PC-3 (cell line): ENCODE results near the gene HOXA10. TPM values are rescaled to one million over a fixed set of nuclear protein-coding genes. Genes with fewer than 3 reads are reported as not detected.
A peak's percentile ranks its signal among the peaks of the same experiment; 100 is the strongest.

Source experiments
- ATAC-seq: fragments of 200-7000 bp; cut with Tn5 transposase; 2 replicates; pipeline ENCODE4 v1.9.1; 2020; ENCODE audit warnings: mild to moderate bottlenecking, moderate library complexity
- BruUV-seq: library from RNA; stranded (reverse); fragments of 400-500 nt; replicated peaks from 2 replicates; lab custom pipeline; 2021; lab: Mats Ljungman, UMichigan
- CTCF ChIA-PET: fragments of 300-600 bp; sonication (Branson Sonifier 250); formaldehyde crosslinking; loops from one replicate; lab custom pipeline; 2022; ENCODE audit warnings: antibody characterized with exemption; lab: Charles Lee
- POLR2A ChIA-PET: fragments of 300-600 bp; sonication (Branson Sonifier 250); formaldehyde crosslinking; loops from one replicate; lab custom pipeline; 2022; ENCODE audit warnings: antibody characterized with exemption; ENCODE audit not compliant: unreplicated experiment; lab: Charles Lee
- DNase-seq: peaks from one replicate; pipeline ENCODE4 v3.0.0-alpha.2; 2015
- H2AFZ ChIP-seq: fragments of 300-600 bp; sonication (generic); 2 replicates; pipeline ENCODE4 v1.6.0; 2016; ENCODE audit warnings: antibody characterized with exemption, low read length
- H3F3A ChIP-seq: fragments of 300-600 bp; sonication (generic); one replicate; pipeline ENCODE4 v1.6.0; 2017; ENCODE audit warnings: antibody characterized with exemption, low read length, control low read depth, mild to moderate bottlenecking; ENCODE audit not compliant: unreplicated experiment
- H3K27ac ChIP-seq: fragments of 300-600 bp; sonication (generic); 2 replicates; pipeline ENCODE4 v1.5.1; 2016; ENCODE audit warnings: mild to moderate bottlenecking, low read length
- H3K27me3 ChIP-seq: fragments of 300-600 bp; sonication (generic); 2 replicates; pipeline ENCODE4 v1.6.1; 2016; ENCODE audit warnings: low read length, mixed read lengths
- H3K36me3 ChIP-seq: fragments of 300-600 bp; sonication (generic); 2 replicates; pipeline ENCODE4 v1.6.1; 2016; ENCODE audit warnings: low read depth, mixed run types, low read length, mixed read lengths
- H3K4me1 ChIP-seq: fragments of 300-600 bp; sonication (generic); 2 replicates; pipeline ENCODE4 v1.5.1; 2016; ENCODE audit warnings: low read length; ENCODE audit not compliant: insufficient read depth
- H3K4me2 ChIP-seq: fragments of 300-600 bp; sonication (generic); 2 replicates; pipeline ENCODE4 v1.6.0; 2016; ENCODE audit warnings: low read length
- H3K4me3 ChIP-seq: fragments of 300-600 bp; sonication (generic); 2 replicates; pipeline ENCODE4 v1.5.1; 2016; ENCODE audit warnings: mild to moderate bottlenecking, low read length, mixed read lengths
- H3K79me2 ChIP-seq: fragments of 300-600 bp; sonication (generic); 2 replicates; pipeline ENCODE4 v1.6.1; 2017; ENCODE audit warnings: low read length, mixed read lengths
- H3K9ac ChIP-seq: fragments of 300-600 bp; sonication (generic); 2 replicates; pipeline ENCODE4 v1.6.0; 2016; ENCODE audit warnings: mild to moderate bottlenecking, low read length
- H3K9me2 ChIP-seq: fragments of 300-600 bp; sonication (generic); replicated peaks from 2 replicates; pipeline ENCODE4 v1.6.1; 2016; ENCODE audit warnings: mixed run types, low read length, mixed read lengths
- H3K9me3 ChIP-seq: fragments of 300-600 bp; sonication (generic); 2 replicates; pipeline ENCODE4 v1.6.1; 2016; ENCODE audit warnings: low read length, mixed read lengths
- H4K20me1 ChIP-seq: fragments of 300-600 bp; sonication (generic); 2 replicates; pipeline ENCODE4 v1.6.1; 2016; ENCODE audit warnings: low read length, mixed read lengths
- EZH2 ChIP-seq: fragments of 300-600 bp; sonication (generic); IDR thresholded peaks from one replicate; pipeline ENCODE4 v1.6.1; 2017; ENCODE audit warnings: antibody characterized with exemption, mild to moderate bottlenecking, low read length; ENCODE audit not compliant: unreplicated experiment
- EZH2phosphoT487 ChIP-seq: fragments of 300-600 bp; sonication (generic); IDR thresholded peaks from 2 replicates; pipeline ENCODE4 v1.6.1; 2018; ENCODE audit warnings: mild to moderate bottlenecking, antibody characterized with exemption, low read length, borderline replicate concordance
- intact Hi-C: fragments of 100-400 bp; cut with micrococcal nuclease; formaldehyde crosslinking; loops from 2 replicates; pipeline ENCODE4 v1.9.0; 2023
- total RNA-seq: library from RNA; depleted of rRNA; stranded (reverse); fragments of >200 nt; gene quantifications from 2 replicates; pipeline ENCODE4 v1.2.3, GENCODE V29; 2014
- TF ChIP-seq, protein P1 (sequence below): fragments of 300-600 bp; sonication (generic); conservative IDR thresholded peaks from 2 replicates; pipeline ENCODE4 v1.5.1; 2017; ENCODE audit warnings: antibody characterized with exemption, low read depth, mild to moderate bottlenecking, low read length

HOXA10 gene
- total RNA-seq, 1 experiment from 2014 or later, result 46.1 TPM

DNA sequence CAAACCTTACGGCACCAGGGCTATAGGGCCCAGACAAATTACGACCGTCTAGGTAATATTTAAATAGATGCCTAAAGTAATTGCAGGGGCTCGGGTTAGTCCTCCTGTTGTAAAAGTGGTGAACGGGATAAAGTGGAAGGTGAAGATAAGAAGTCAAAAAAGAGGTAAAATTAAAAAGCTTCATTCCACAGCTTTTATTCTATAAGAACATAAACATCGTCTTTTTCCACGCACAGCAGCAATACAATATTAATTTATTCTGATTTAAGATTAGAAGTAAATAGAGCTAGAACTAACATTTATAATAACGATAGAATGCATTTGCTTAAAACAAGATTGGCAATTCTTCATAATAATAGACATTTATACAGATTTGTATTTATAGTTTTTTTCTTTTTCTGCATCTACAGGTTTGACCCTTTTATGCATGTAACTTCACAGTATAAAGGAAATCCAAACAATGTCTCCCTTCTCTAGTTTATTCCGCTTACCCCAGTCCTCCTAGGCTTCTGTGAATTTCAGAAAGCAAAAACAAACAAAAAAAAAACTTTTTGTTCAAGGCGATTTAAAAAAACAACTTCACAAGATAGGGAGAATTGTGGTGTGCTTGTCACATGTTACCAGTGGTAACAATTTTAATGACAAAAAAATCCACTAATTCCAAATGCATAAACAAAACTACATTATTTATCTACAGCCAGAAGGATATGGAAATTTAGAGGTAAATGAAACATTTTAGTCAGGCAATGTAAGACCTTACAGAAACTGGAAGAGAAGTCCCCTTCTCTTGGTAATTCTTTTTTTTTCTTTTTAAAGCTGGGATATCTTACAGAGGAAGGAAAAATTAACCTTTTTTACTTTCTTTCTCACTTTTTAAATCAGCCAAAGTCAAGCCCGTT lies 3.4 kb downstream of the HOXA10 start:
- peak overlapping the region; percentile 97 for H3K27ac ChIP-seq
- BruUV-seq, result TSS peak; percentile 22
- DNase-seq, result peak; percentile 1
- intact Hi-C loops, result no loop called here
- H3K9ac ChIP-seq, result peak overlapping the region; percentile 90
- ChIA-PET POLR2A (interaction anchor here (0.6 to 0.7 kb wide), 2 partner anchors 16 to 603 kb away, joined by 4 to 5 read pairs; no protein-coding TSS in a partner anchor), CTCF (interaction anchor here (0.6 to 0.9 kb wide), 2 partner anchors 9 to 24 kb away, joined by 3 to 5 read pairs; no protein-coding TSS in a partner anchor)
- H3K79me2 ChIP-seq, result peaks cover 100% of the 10 kb centered on the region
- H3K36me3 ChIP-seq, result 0 out of 2 replicates have a peak, but pooled peaks cover 4% of the 10 kb centered on the region
- H3K4me1 ChIP-seq, result peaks cover 20% of the 10 kb centered on the region
- TF ChIP-seq EZH2, result no peak
- TF ChIP-seq, protein P1, sequence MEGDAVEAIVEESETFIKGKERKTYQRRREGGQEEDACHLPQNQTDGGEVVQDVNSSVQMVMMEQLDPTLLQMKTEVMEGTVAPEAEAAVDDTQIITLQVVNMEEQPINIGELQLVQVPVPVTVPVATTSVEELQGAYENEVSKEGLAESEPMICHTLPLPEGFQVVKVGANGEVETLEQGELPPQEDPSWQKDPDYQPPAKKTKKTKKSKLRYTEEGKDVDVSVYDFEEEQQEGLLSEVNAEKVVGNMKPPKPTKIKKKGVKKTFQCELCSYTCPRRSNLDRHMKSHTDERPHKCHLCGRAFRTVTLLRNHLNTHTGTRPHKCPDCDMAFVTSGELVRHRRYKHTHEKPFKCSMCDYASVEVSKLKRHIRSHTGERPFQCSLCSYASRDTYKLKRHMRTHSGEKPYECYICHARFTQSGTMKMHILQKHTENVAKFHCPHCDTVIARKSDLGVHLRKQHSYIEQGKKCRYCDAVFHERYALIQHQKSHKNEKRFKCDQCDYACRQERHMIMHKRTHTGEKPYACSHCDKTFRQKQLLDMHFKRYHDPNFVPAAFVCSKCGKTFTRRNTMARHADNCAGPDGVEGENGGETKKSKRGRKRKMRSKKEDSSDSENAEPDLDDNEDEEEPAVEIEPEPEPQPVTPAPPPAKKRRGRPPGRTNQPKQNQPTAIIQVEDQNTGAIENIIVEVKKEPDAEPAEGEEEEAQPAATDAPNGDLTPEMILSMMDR, result no peak
- no peak for TF ChIP-seq EZH2phosphoT487
- H3K27me3 ChIP-seq, result no peaks in the 10 kb centered on the region
- H3F3A ChIP-seq, result no peaks in the 10 kb centered on the region
- no peaks in the 10 kb centered on the region for H3K9me2 ChIP-seq
- ATAC-seq, result no peak
- no peak overlapping the region for H2AFZ ChIP-seq
- H3K4me2 ChIP-seq, result peak overlapping the region; percentile 93
- H4K20me1 ChIP-seq, result no peaks in the 10 kb centered on the region
- H3K4me3 ChIP-seq, result peak overlapping the region; percentile 84
- H3K9me3 ChIP-seq, result no peaks in the 10 kb centered on the region

DNA sequence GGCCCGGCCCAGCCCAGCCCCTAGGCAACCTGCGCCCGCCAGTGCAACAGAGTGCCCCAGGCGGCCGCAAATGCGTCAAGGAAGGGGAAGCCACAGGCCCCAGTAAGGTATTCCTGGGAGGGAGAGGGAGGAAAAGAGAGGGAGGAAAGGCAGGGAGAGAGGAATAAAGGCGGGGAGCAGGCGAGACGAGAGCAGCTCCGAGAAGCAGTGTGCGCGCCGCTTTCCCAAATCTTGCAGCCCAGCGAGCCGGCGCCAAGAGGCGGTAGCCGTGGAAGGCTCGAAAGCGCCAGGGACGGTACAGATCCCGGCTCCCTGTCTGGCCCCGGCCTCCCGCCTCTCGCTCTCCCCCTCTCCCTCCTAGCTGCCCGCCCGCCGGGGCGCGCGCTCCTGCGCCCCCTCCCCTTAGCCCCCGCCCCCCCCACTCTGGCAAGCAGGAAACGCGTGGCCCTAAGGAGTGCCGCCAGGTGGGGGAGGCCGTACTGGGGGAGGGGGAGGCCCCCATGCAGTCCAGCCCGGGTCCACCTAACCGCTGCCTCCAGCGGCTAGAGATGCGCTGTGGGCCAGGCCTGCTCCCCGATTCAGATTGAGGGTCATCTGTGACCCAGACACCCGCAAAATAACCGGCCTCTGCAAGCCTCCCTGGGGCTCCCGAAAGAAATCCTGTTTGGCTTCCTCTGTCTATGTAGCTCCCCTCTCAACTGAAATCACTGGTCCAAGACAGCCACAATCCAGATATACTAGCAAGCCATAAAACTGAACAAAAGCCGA lies 4.3 kb downstream of the HOXA10 start:
- ChIA-PET POLR2A (interaction anchor here (0.7 kb wide), 1 partner anchor 17 kb away, joined by 5 read pairs; no protein-coding TSS in a partner anchor), CTCF (interaction anchor here (0.9 kb wide), 1 partner anchor 25 kb away, joined by 3 read pairs; no protein-coding TSS in a partner anchor)
- intact Hi-C loops, result loop anchor here (1.0 to 5.0 kb wide), 4 partner anchors 10 to 1013 kb away; partner anchors contain the start of genes CBX3, HNRNPA2B1 and HOXA13
- Histone ChIP-seq H3K36me3 (0 out of 2 replicates have a peak, but pooled peaks cover 4% of the 10 kb centered on the region), H3K79me2 (peaks cover 100% of the 10 kb centered on the region), H3K9me2 (no peaks in the 10 kb centered on the region), H3K4me2 (peak overlapping the region; percentile 93), H3K9me3 (no peaks in the 10 kb centered on the region), H3K4me1 (peaks cover 17% of the 10 kb centered on the region), H3F3A (no peaks in the 10 kb centered on the region), H3K27me3 (no peaks in the 10 kb centered on the region), H4K20me1 (no peaks in the 10 kb centered on the region), H3K4me3 (peak overlapping the region; percentile 84), H3K27ac (peak overlapping the region; percentile 97), H3K9ac (peak overlapping the region; percentile 90), H2AFZ (no peak overlapping the region)
- ATAC-seq (peak; percentile 0), DNase-seq (peak; percentile 62)
- TF ChIP-seq, protein P1, result no peak
- no peak for TF ChIP-seq EZH2phosphoT487
- no peak for TF ChIP-seq EZH2
- no TSS peak for BruUV-seq
